ENCODE results near the gene FNTB. TPM values are rescaled to one million over a fixed set of nuclear protein-coding genes. Genes with fewer than 3 reads are reported as not detected.

Gene FNTB
- total and polyA plus RNA-seq, 2 of the 8 experiments (the other 6 are each of a cell fraction or from before 2014, with no cell fraction given), result 16.0 to 20.7 TPM

DNA sequence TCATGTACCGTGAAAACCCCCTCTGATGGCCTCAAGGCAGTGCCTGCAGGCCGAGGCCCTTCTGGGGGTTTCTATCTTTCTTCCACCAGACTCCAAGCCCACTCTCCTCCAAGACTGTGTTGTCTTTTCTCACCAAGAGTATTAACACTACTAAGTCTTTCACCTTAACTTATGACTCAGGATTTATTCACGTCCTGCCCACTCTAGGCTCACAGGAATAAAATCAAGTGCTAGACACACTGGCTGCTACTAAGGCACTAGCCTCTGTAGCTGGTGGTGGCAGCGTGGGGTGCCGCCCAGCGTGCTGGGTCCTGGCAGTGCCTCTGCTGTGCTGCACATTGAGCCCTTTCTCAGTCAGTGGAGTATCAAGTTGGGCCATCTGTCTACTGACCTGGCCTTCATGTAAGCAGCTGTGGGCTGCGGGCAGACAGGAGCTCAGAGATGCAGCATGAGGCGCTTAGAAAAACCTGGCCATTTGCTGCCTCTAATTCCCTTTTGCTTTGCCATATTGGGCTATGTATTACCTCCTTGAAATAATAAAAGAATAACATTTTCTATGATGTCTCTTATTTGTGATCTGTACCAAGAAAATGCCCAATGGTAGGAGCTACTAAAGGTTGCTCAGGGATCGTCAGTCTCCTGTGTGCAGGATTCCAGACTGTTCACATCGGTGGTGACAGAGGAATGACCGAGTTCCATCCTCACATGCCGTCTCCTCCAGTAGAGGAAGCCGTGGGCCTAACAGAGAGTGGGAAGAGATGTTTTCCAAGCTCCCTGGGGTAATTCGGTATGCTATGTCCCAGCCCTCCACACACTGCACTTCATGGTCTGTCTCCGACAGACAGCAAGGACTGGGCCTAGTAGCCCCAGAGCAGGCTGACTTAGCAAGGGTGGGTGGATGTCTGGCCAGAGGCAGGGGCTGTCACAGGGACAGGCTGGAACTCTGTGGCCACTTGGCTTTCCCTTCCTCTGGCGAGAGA, 75.7 kb downstream of the FNTB start:
- ChIA-PET POLR2A (ENCODE audit: partially characterized antibody) (interaction anchor here (1.2 to 1.3 kb wide), 3 partner anchors 9 to 16 kb away, joined by 4 to 6 read pairs (median 4); no protein-coding TSS in a partner anchor), CTCF (ENCODE audit: partially characterized antibody) (interaction anchor here (0.6 to 1.7 kb wide), 2 partner anchors 43 to 94 kb away, joined by 3 to 4 read pairs; no protein-coding TSS in a partner anchor)
- H4K20me1 ChIP-seq (replicated peaks in 1 of 2; ENCODE audit: control insufficient read depth in 1 of 2, insufficient read depth in 2 of 2, low read length in 2 of 2), result peaks cover 0 to 7% of the 10 kb centered on the region in 2 experiments
- no peaks in the 10 kb centered on the region for H3K27me3 ChIP-seq (replicated peaks in 1 of 4; ENCODE audit: control insufficient read depth in 3 of 4, extremely low read depth in 1 of 4, insufficient read depth in 3 of 4, low read length in 3 of 4)
- no peaks in the 10 kb centered on the region for H3K79me1 ChIP-seq (ENCODE audit: low read depth, low read length)
- no peaks in the 10 kb centered on the region for H3K9me3 ChIP-seq (ENCODE audit: insufficient read depth in 2 of 2, low read depth in 1 of 2, low read length in 1 of 2)
- no peak overlapping the region for H3K23ac ChIP-seq (ENCODE audit: insufficient read length)
- H2BK12ac ChIP-seq (ENCODE audit: low read depth, low read length), result no peak overlapping the region
- no peak overlapping the region for H3K14ac ChIP-seq (ENCODE audit: insufficient read length)
- H4K5ac ChIP-seq (ENCODE audit: insufficient read length, low read depth, low read length), result no peak overlapping the region
- no peak overlapping the region for H2AK5ac ChIP-seq (ENCODE audit: low read depth, low read length)
- H3K9ac ChIP-seq (replicated peaks in 1 of 4; ENCODE audit: extremely low read depth in 1 of 4, low read depth in 3 of 4, low read length in 3 of 4), result no peak overlapping the region
- H3K23me2 ChIP-seq (ENCODE audit: low read depth, low read length), result no peaks in the 10 kb centered on the region
- H3K4me1 ChIP-seq (replicated peaks in 1 of 4; ENCODE audit: control insufficient read depth in 3 of 4, insufficient read depth in 4 of 4, low read length in 3 of 4), result no peaks in the 10 kb centered on the region
- H3K56ac ChIP-seq (replicated peaks; ENCODE audit: insufficient read length, low read depth, low read length), result no peak overlapping the region
- DNase-seq (ENCODE audit: low read depth in 1 of 2, low spot score in 2 of 2) (no peak), FAIRE-seq (no peak)
- H3K79me2 ChIP-seq (ENCODE audit: control insufficient read depth in 1 of 2, insufficient read depth in 2 of 2, low read length in 2 of 2), result no peaks in the 10 kb centered on the region
- no peak overlapping the region for H2BK20ac ChIP-seq (ENCODE audit: low read length)
- H3K36me3 ChIP-seq (ENCODE audit: control insufficient read depth in 2 of 4, insufficient read depth in 4 of 4, low read length in 3 of 4), result peaks cover 0 to 36% (median 9%) of the 10 kb centered on the region in 4 experiments; a peak in 6 of 8 replicates
- H4K91ac ChIP-seq (replicated peaks; ENCODE audit: insufficient read length, low read length), result no peak overlapping the region
- no peak overlapping the region for H3K4me3 ChIP-seq (ENCODE audit: extremely low read depth in 1 of 4, insufficient read depth in 2 of 4, low read depth in 3 of 4, low read length in 4 of 4)
- no peak overlapping the region for H3K18ac ChIP-seq (ENCODE audit: extremely low read depth, low read length)
- no peak overlapping the region for H3K27ac ChIP-seq (ENCODE audit: low read depth, low read length)
- H4K8ac ChIP-seq (ENCODE audit: extremely low read depth, insufficient read depth, low read length), result no peak overlapping the region
- no peak overlapping the region for H3K4ac ChIP-seq (replicated peaks; ENCODE audit: insufficient read length, low read depth, low read length)
- no peak overlapping the region for H2AFZ ChIP-seq (ENCODE audit: low read length)
- 88% methylated on average over 16 of the region's 16 CpGs; no CpG with 5 or more reads in 1 of the 2 experiments for WGBS, 2 experiments (ENCODE audit: extremely low coverage in 1 of 2, insufficient coverage in 1 of 2, insufficient read length in 1 of 2, insufficient replicate concordance in 2 of 2, low coverage in 1 of 2, low lambda C conversion rate in 2 of 2, missing lambda C conversion rate in 1 of 2)
- no peak overlapping the region for H2BK120ac ChIP-seq (replicated peaks; ENCODE audit: low read depth, low read length)
- no peak overlapping the region for H3K4me2 ChIP-seq (ENCODE audit: insufficient read depth in 1 of 2, low read depth in 2 of 2, low read length in 2 of 2)
- no peak overlapping the region for H2BK5ac ChIP-seq (ENCODE audit: low read depth, low read length)
- TF ChIP-seq RNF2 (IDR thresholded peaks at IDR 0.05; ENCODE audit: borderline replicate concordance, low read depth, low read length, missing control alignments, poor library complexity, severe bottlenecking) (no peak), SIN3A (conservative IDR thresholded peaks at IDR 0.05 in 1 of 2, IDR thresholded peaks at IDR 0.05 in 1 of 2; ENCODE audit: low read depth in 1 of 2, low read length in 2 of 2) (no peak), SUZ12 (IDR thresholded peaks at IDR 0.05; ENCODE audit: low read length) (no peak), SP1 (IDR thresholded peaks at IDR 0.05; ENCODE audit: low read depth, low read length) (no peak), JUN (IDR thresholded peaks at IDR 0.05; ENCODE audit: low read depth, low read length) (no peak)
- TF ChIP-seq, protein P1, sequence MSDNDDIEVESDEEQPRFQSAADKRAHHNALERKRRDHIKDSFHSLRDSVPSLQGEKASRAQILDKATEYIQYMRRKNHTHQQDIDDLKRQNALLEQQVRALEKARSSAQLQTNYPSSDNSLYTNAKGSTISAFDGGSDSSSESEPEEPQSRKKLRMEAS (IDR thresholded peaks at IDR 0.05), result no peak
- TF ChIP-seq, protein P2, sequence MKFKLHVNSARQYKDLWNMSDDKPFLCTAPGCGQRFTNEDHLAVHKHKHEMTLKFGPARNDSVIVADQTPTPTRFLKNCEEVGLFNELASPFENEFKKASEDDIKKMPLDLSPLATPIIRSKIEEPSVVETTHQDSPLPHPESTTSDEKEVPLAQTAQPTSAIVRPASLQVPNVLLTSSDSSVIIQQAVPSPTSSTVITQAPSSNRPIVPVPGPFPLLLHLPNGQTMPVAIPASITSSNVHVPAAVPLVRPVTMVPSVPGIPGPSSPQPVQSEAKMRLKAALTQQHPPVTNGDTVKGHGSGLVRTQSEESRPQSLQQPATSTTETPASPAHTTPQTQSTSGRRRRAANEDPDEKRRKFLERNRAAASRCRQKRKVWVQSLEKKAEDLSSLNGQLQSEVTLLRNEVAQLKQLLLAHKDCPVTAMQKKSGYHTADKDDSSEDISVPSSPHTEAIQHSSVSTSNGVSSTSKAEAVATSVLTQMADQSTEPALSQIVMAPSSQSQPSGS (IDR thresholded peaks at IDR 0.05; ENCODE audit: low read length), result no peak
- H2BK15ac ChIP-seq (ENCODE audit: low read length), result no peak overlapping the region
